Measurements from ENCODE around the gene CEP85. TPM values are rescaled to one million over a fixed set of nuclear protein-coding genes. Genes with fewer than 3 reads are reported as not detected.

The CEP85 gene
- total and polyA plus RNA-seq, 9 of the 15 experiments (the other 6 are each of a cell fraction or from before 2014, with no cell fraction given): 42.1 to 140 (median 92.6) TPM

- TF ChIP-seq TBP (optimal IDR thresholded peaks at IDR 0.05; ENCODE audit: low read depth, low read length): no peak
- no peak for TF ChIP-seq ZNF280A (IDR thresholded peaks at IDR 0.05; ENCODE audit: low read depth, partially characterized antibody)
- no peak for TF ChIP-seq HLTF (IDR thresholded peaks at IDR 0.05)
- TF ChIP-seq EP400 (IDR thresholded peaks at IDR 0.05): no peak
- TF ChIP-seq TRIM25 (IDR thresholded peaks at IDR 0.05; ENCODE audit: borderline replicate concordance): 0 out of 2 replicates have a peak, but pooled peaks have one; percentile 46
- TF ChIP-seq ZNF785 (CRISPR knock-in tag; IDR thresholded peaks at IDR 0.05): no peak
- TF ChIP-seq MBD2 (IDR thresholded peaks at IDR 0.05; ENCODE audit: borderline replicate concordance, low read depth): no peak
- no peak for TF ChIP-seq ZNF398 (CRISPR knock-in tag; IDR thresholded peaks at IDR 0.05)
- TF ChIP-seq ZBTB40 (IDR thresholded peaks at IDR 0.05): 0 out of 2 replicates have a peak, but pooled peaks have one; percentile 30
- TF ChIP-seq ZBTB40 (CRISPR knock-in tag; IDR thresholded peaks at IDR 0.05): no peak
These were observed 83.1 kb downstream of the CEP85 start (continued) for GRCh38 chr1:26317146-26317545.

All from K562 (cell line).